ENCODE measurements around the gene ASB18. TPM values are rescaled to one million over a fixed set of nuclear protein-coding genes. Genes with fewer than 3 reads are reported as not detected.

Gene ASB18
- total and polyA plus RNA-seq, 2 donors (not counting 3 experiments of a cell fraction or from before 2014, with no cell fraction given): not detected

DNA sequence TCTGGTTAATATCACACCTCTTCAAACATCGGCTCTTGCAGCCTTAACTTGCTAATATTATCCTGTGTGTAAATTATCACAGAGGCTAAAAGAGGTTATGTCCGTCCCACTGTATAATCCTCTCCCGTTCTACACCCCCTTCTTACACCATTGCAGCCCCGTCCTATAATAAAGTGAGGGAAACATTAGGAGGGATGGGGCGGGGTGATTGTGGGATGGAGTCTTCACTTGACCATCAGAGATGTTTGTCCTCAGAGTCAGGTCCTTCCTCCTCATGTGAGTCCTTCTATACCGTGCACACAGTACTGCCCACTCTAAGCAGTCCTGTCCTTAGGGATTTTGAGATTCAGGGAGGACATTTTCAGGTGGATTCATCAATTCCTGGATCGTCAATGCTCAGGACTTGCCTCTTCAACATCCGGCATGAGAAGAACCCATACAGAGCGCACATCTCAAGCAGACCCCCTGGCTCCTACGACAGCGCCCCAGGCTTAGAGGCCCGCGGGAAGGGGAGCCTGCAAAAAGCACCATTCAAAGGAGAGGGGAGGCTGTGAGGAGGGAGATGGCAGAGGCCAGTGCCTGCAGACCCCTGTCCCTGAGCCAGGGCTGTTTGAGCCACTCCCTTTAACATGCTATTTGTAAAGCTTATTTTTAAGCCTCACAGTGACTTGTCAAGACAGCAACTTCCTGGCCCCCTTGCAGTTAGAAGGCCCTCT, 42.8 kb upstream of the ASB18 start:
- Histone ChIP-seq H3K4me2 (ENCODE audit: insufficient read depth, low read length) (no peak overlapping the region), H3K4me3 (replicated peaks in 1 of 3; ENCODE audit: insufficient read depth in 1 of 3, low read depth in 1 of 3, low read length in 3 of 3) (no peak overlapping the region), H2AFZ (ENCODE audit: low read depth, low read length) (no peak overlapping the region), H3K9me3 (replicated peaks; ENCODE audit: control insufficient read depth, insufficient read depth, low read length) (no peaks in the 10 kb centered on the region), H3K4me1 (ENCODE audit: control insufficient read depth, extremely low read depth, insufficient read depth, low read length) (no peaks in the 10 kb centered on the region), H4K20me1 (replicated peaks; ENCODE audit: control insufficient read depth, extremely low read depth, insufficient read depth, low read length) (no peaks in the 10 kb centered on the region), H3K27me3 (ENCODE audit: control insufficient read depth in 2 of 2, insufficient read depth in 2 of 2, low read length in 2 of 2) (no peaks in the 10 kb centered on the region), H3K27ac (ENCODE audit: insufficient read depth, low read depth, low read length) (no peak overlapping the region), H3K36me3 (ENCODE audit: control insufficient read depth in 2 of 2, extremely low read depth in 1 of 2, insufficient read depth in 2 of 2, low read length in 2 of 2) (no peaks in the 10 kb centered on the region), H3K79me2 (ENCODE audit: control insufficient read depth, insufficient read depth, low read length) (no peaks in the 10 kb centered on the region), H3K9me1 (replicated peaks; ENCODE audit: control insufficient read depth, extremely low read depth, insufficient read depth, low read length) (no peaks in the 10 kb centered on the region), H3K9ac (replicated peaks; ENCODE audit: extremely low read depth, insufficient read depth, low read length) (no peak overlapping the region)
- no TSS peak for BruUV-seq (replicated peaks)
- POLR2A ChIA-PET: no interaction called here
- intact Hi-C loops (cut with micrococcal nuclease) (no loop called here), dilution Hi-C loops (cut with MboI; ENCODE audit: extremely low pct_ligation_motif_present, low sequenced_read_pairs) (no loop called here)
- TF ChIP-seq JUN (IDR thresholded peaks at IDR 0.05; ENCODE audit: borderline replicate concordance, insufficient read depth, insufficient read length, low read depth) (no peak), EZH2 (IDR thresholded peaks at IDR 0.05; ENCODE audit: borderline replicate concordance, low read depth, low read length, severe bottlenecking) (no peak), FOS (IDR thresholded peaks at IDR 0.05; ENCODE audit: borderline replicate concordance, insufficient read depth, low read length) (no peak), MYC (IDR thresholded peaks at IDR 0.05; ENCODE audit: low read depth, low read length) (no peak), POLR2A (IDR thresholded peaks at IDR 0.05; ENCODE audit: low read depth, low read length) (no peak), POLR2AphosphoS5 (IDR thresholded peaks at IDR 0.05; ENCODE audit: insufficient read depth, low read depth, low read length) (no peak), CTCF (IDR thresholded peaks at IDR 0.05; ENCODE audit: extremely low read depth in 1 of 2, insufficient read depth in 1 of 2, low read depth in 1 of 2, low read length in 2 of 2) (no peak), GATA2 (IDR thresholded peaks at IDR 0.05; ENCODE audit: insufficient read depth, insufficient read length, low read depth, low read length) (no peak)
- TF ChIP-seq, protein P1, sequence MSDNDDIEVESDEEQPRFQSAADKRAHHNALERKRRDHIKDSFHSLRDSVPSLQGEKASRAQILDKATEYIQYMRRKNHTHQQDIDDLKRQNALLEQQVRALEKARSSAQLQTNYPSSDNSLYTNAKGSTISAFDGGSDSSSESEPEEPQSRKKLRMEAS (IDR thresholded peaks at IDR 0.05; ENCODE audit: insufficient read depth, insufficient read length): no peak
- CTCF ChIA-PET: interaction anchor here (1.6 kb wide), 1 partner anchor 528 kb away, joined by 4 read pairs; no protein-coding TSS in a partner anchor
- no peak for DNase-seq (ENCODE audit: low read depth, low spot score)
- no peak for FAIRE-seq

Data from endothelial cell of umbilical vein (primary cell).